DMS153 (cell line): ENCODE results near the gene ABHD12.
A peak's percentile ranks its signal among the peaks of the same experiment; 100 is the strongest.

Experiments used
- DNase-seq: peaks from one replicate; lab custom pipeline; 2025; lab: John Stamatoyannopoulos, UW

The ABHD12 gene

GRCh38 chr20:25380945-25381614 lies 9.6 kb downstream of the ABHD12 start:
- no peak for DNase-seq

- no peak for DNase-seq
Observed at GRCh38 chr20:25378884-25379733, 11.5 kb downstream of the ABHD12 start.

GRCh38 chr20:25378189-25378883 lies 12.3 kb downstream of the ABHD12 start:
- no peak for DNase-seq

- no peak for DNase-seq
Observed at GRCh38 chr20:25376886-25377285, 13.7 kb downstream of the ABHD12 start.

- no peak for DNase-seq
Observed at GRCh38 chr20:25376236-25376635, 14.4 kb downstream of the ABHD12 start.

GRCh38 chr20:25374842-25375241 lies 15.8 kb downstream of the ABHD12 start:
- DNase-seq: no peak

- DNase-seq: no peak
Observed at GRCh38 chr20:25372584-25373336, 17.9 kb downstream of the ABHD12 start.

- no peak for DNase-seq
Observed at GRCh38 chr20:25369971-25370370, 20.7 kb downstream of the ABHD12 start.

- no peak for DNase-seq
Observed at GRCh38 chr20:25369529-25369928, 21.1 kb downstream of the ABHD12 start.

- no peak for DNase-seq
Observed at GRCh38 chr20:25368976-25369375, 21.7 kb downstream of the ABHD12 start.

- no peak for DNase-seq
Observed at GRCh38 chr20:25368526-25368925, 22.1 kb downstream of the ABHD12 start.

GRCh38 chr20:25364879-25365699 lies 25.5 kb downstream of the ABHD12 start:
- DNase-seq: no peak

GRCh38 chr20:25364180-25364788 lies 26.4 kb downstream of the ABHD12 start:
- DNase-seq: no peak

GRCh38 chr20:25361287-25361683 lies 29.4 kb downstream of the ABHD12 start:
- no peak for DNase-seq

- DNase-seq: no peak
Observed at GRCh38 chr20:25360631-25361286, 29.9 kb downstream of the ABHD12 start.

GRCh38 chr20:25356271-25356933 lies 34.2 kb downstream of the ABHD12 start:
- DNase-seq: peak; percentile 19

- DNase-seq: no peak
Observed at GRCh38 chr20:25355866-25356265, 34.8 kb downstream of the ABHD12 start.

GRCh38 chr20:25355011-25355595 lies 35.5 kb downstream of the ABHD12 start:
- DNase-seq: no peak
